ENCODE measurements around the gene RTBDN. TPM values are rescaled to one million over a fixed set of nuclear protein-coding genes. Genes with fewer than 3 reads are reported as not detected.

RTBDN gene
- total and polyA plus RNA-seq, 10 of the 15 experiments (the other 5 are each of a cell fraction or from before 2014, with no cell fraction given) = 0.45 TPM; not detected in 9

DNA sequence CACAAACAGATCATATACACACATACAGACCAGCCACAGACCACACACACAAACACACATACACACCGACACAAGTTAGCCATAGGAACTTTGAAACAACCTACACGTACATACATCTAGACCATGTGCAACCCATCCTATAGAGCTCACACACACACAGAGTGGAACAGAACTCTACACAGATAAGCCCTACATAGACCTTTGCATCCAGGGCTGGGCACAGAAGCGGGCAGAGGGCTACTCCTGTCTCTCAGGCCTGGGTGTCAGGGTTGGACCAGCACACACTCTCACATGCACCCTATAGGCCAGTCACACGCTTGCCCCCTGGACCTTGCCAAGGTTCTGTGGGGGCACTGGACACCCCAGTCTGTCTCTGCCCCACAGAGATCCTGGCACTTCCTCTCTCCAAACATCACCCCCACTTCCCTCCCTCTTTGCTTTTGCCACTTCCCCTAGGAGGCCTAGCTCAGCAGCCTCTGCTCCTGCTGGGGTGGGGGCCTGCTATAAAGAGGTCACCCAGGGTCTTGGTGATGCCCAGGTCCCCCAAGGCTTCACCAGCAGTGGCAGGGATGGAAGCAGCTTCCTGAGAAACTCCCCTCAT, 48.8 kb downstream of the RTBDN start (continued):
- TF ChIP-seq, protein P1, sequence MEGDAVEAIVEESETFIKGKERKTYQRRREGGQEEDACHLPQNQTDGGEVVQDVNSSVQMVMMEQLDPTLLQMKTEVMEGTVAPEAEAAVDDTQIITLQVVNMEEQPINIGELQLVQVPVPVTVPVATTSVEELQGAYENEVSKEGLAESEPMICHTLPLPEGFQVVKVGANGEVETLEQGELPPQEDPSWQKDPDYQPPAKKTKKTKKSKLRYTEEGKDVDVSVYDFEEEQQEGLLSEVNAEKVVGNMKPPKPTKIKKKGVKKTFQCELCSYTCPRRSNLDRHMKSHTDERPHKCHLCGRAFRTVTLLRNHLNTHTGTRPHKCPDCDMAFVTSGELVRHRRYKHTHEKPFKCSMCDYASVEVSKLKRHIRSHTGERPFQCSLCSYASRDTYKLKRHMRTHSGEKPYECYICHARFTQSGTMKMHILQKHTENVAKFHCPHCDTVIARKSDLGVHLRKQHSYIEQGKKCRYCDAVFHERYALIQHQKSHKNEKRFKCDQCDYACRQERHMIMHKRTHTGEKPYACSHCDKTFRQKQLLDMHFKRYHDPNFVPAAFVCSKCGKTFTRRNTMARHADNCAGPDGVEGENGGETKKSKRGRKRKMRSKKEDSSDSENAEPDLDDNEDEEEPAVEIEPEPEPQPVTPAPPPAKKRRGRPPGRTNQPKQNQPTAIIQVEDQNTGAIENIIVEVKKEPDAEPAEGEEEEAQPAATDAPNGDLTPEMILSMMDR (IDR thresholded peaks at IDR 0.05 in 2 of 3, conservative IDR thresholded peaks at IDR 0.05 in 1 of 3; ENCODE audit: control insufficient read depth in 2 of 3, extremely low read depth in 1 of 3, insufficient read depth in 1 of 3, low read depth in 3 of 3, low read length in 3 of 3) = no peak
- no peak for TF ChIP-seq SUPT20H (IDR thresholded peaks at IDR 0.05; ENCODE audit: borderline replicate concordance, control insufficient read depth, low read depth, low read length)
- no peak for TF ChIP-seq CEBPB (IDR thresholded peaks at IDR 0.05; ENCODE audit: borderline replicate concordance in 1 of 2, low read depth in 2 of 2, low read length in 2 of 2)
- TF ChIP-seq, protein P2, sequence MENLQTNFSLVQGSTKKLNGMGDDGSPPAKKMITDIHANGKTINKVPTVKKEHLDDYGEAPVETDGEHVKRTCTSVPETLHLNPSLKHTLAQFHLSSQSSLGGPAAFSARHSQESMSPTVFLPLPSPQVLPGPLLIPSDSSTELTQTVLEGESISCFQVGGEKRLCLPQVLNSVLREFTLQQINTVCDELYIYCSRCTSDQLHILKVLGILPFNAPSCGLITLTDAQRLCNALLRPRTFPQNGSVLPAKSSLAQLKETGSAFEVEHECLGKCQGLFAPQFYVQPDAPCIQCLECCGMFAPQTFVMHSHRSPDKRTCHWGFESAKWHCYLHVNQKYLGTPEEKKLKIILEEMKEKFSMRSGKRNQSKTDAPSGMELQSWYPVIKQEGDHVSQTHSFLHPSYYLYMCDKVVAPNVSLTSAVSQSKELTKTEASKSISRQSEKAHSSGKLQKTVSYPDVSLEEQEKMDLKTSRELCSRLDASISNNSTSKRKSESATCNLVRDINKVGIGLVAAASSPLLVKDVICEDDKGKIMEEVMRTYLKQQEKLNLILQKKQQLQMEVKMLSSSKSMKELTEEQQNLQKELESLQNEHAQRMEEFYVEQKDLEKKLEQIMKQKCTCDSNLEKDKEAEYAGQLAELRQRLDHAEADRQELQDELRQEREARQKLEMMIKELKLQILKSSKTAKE (IDR thresholded peaks at IDR 0.05; ENCODE audit: low read depth, poor library complexity, severe bottlenecking) = no peak
- no peak for TF ChIP-seq NFYA (IDR thresholded peaks at IDR 0.05; ENCODE audit: borderline replicate concordance, low read depth, low read length)
- no peak for TF ChIP-seq HCFC1 (IDR thresholded peaks at IDR 0.05; ENCODE audit: low read length)
- no peak for TF ChIP-seq ESRRA (IDR thresholded peaks at IDR 0.05; ENCODE audit: low read length)
- TF ChIP-seq ASH2L (IDR thresholded peaks at IDR 0.05; ENCODE audit: borderline replicate concordance, low read depth) = no peak
- TF ChIP-seq CHD2 (IDR thresholded peaks at IDR 0.05; ENCODE audit: borderline replicate concordance, low read depth, low read length) = no peak
- peak in 1 of 2 experiments; percentile 8; a peak in 2 of 4 replicates for TF ChIP-seq IKZF2 (IDR thresholded peaks at IDR 0.05)
- no peak for TF ChIP-seq MTA2 (IDR thresholded peaks at IDR 0.05; ENCODE audit: low read depth)
- no peak for TF ChIP-seq MTA3 (IDR thresholded peaks at IDR 0.05; ENCODE audit: borderline replicate concordance, low read length)
- TF ChIP-seq STAT1 (conservative IDR thresholded peaks at IDR 0.05) = no peak
- peak; percentile 50 for TF ChIP-seq EED (IDR thresholded peaks at IDR 0.05; ENCODE audit: low read depth)
- TF ChIP-seq YY1 (IDR thresholded peaks at IDR 0.05; ENCODE audit: low read depth, low read length) = no peak
- TF ChIP-seq, protein P3, sequence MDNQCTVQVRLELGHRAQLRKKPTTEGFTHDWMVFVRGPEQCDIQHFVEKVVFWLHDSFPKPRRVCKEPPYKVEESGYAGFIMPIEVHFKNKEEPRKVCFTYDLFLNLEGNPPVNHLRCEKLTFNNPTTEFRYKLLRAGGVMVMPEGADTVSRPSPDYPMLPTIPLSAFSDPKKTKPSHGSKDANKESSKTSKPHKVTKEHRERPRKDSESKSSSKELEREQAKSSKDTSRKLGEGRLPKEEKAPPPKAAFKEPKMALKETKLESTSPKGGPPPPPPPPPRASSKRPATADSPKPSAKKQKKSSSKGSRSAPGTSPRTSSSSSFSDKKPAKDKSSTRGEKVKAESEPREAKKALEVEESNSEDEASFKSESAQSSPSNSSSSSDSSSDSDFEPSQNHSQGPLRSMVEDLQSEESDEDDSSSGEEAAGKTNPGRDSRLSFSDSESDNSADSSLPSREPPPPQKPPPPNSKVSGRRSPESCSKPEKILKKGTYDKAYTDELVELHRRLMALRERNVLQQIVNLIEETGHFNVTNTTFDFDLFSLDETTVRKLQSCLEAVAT (IDR thresholded peaks at IDR 0.05) = peak; percentile 70
- TF ChIP-seq MYC (IDR thresholded peaks at IDR 0.05; ENCODE audit: insufficient read depth, insufficient read length, insufficient replicate concordance, low read length, severe bottlenecking) = no peak
